H9 (cell line): ENCODE results near the gene WDR64. TPM values are rescaled to one million over a fixed set of nuclear protein-coding genes. Genes with fewer than 3 reads are reported as not detected.
"Not testable (repeated sequence)": the region's sequence is repeated elsewhere in the genome, so short reads cannot be mapped to it uniquely, and the experiment has no call there.

Source experiments
- DNase-seq: peaks from one replicate; pipeline ENCODE4 v3.0.0-alpha.2; 2017
- H2AFZ ChIP-seq: one replicate; pipeline ENCODE4 v1.6.1; 2013; ENCODE audit warnings: mild to moderate bottlenecking, low read length, control low read depth, moderate library complexity
- H2AK5ac ChIP-seq: 2 replicates; pipeline ENCODE4 v1.6.1; 2013; ENCODE audit warnings: low read length, control low read depth, mixed read lengths; ENCODE audit not compliant: insufficient read length
- H2BK120ac ChIP-seq: one replicate; pipeline ENCODE4 v1.6.1; 2013; ENCODE audit warnings: low read depth, mild to moderate bottlenecking, low read length, control low read depth, inconsistent platforms; ENCODE audit not compliant: poor library complexity, severe bottlenecking
- H2BK12ac ChIP-seq: 2 replicates; pipeline ENCODE4 v1.6.1; 2013; ENCODE audit warnings: low read length, control low read depth, mixed read lengths, low read depth; ENCODE audit not compliant: insufficient read length
- H2BK15ac ChIP-seq: 2 replicates; pipeline ENCODE4 v1.6.1; 2013; ENCODE audit warnings: low read depth, low read length, control low read depth
- H2BK20ac ChIP-seq: one replicate; pipeline ENCODE4 v1.6.1; 2013; ENCODE audit warnings: low read depth, mild to moderate bottlenecking, low read length, control low read depth, inconsistent platforms; ENCODE audit not compliant: poor library complexity, severe bottlenecking
- H2BK5ac ChIP-seq: 2 replicates; pipeline ENCODE4 v1.6.1; 2013; ENCODE audit warnings: low read length, control low read depth, mixed read lengths; ENCODE audit not compliant: insufficient read length
- H3K14ac ChIP-seq: 2 replicates; pipeline ENCODE4 v1.6.1; 2013; ENCODE audit warnings: low read length, control low read depth; ENCODE audit not compliant: insufficient read depth
- H3K18ac ChIP-seq: 2 replicates; pipeline ENCODE4 v1.6.1; 2013; ENCODE audit warnings: low read depth, mild to moderate bottlenecking, mixed read lengths, low read length, control low read depth; ENCODE audit not compliant: insufficient read length
- H3K23ac ChIP-seq: 2 replicates; pipeline ENCODE4 v1.6.1; 2013; ENCODE audit warnings: low read length, control low read depth, mixed read lengths, low read depth; ENCODE audit not compliant: insufficient read length
- H3K23me2 ChIP-seq: 2 replicates; pipeline ENCODE4 v1.6.1; 2013; ENCODE audit warnings: low read depth, mild to moderate bottlenecking, mixed read lengths, low read length, control low read depth; ENCODE audit not compliant: insufficient read length, poor library complexity, severe bottlenecking
- H3K27ac ChIP-seq: 2 replicates; pipeline ENCODE4 v1.5.1; 2013; ENCODE audit warnings: low read length, control low read depth, mixed read lengths, low read depth; ENCODE audit not compliant: insufficient read length
- H3K27me3 ChIP-seq: 2 replicates; pipeline ENCODE4 v1.6.1; 2013; ENCODE audit warnings: low read length, control low read depth, inconsistent platforms; ENCODE audit not compliant: insufficient read depth
- H3K4ac ChIP-seq: 2 replicates; pipeline ENCODE4 v1.6.1; 2013; ENCODE audit warnings: low read depth, mild to moderate bottlenecking, control low read depth, inconsistent platforms, low read length, moderate library complexity
- H3K4me1 ChIP-seq: 2 replicates; pipeline ENCODE4 v1.6.1; 2013; ENCODE audit warnings: low read length, control low read depth, inconsistent platforms; ENCODE audit not compliant: insufficient read depth
- H3K4me2 ChIP-seq: 2 replicates; pipeline ENCODE4 v1.6.1; 2013; ENCODE audit warnings: low read length, control low read depth, mixed read lengths; ENCODE audit not compliant: insufficient read length, insufficient read depth
- H3K56ac ChIP-seq: 2 replicates; pipeline ENCODE4 v1.6.1; 2013; ENCODE audit warnings: low read depth, mild to moderate bottlenecking, mixed read lengths, low read length, control low read depth; ENCODE audit not compliant: insufficient read length
- H3K79me1 ChIP-seq: 2 replicates; pipeline ENCODE4 v1.6.1; 2013; ENCODE audit warnings: low read depth, mild to moderate bottlenecking, moderate library complexity, low read length, control low read depth, inconsistent platforms; ENCODE audit not compliant: insufficient read depth, poor library complexity, severe bottlenecking
- H3K79me2 ChIP-seq: 2 replicates; pipeline ENCODE4 v1.6.1; 2013; ENCODE audit warnings: low read length, control low read depth, inconsistent platforms; ENCODE audit not compliant: insufficient read depth
- H3K9ac ChIP-seq: 2 replicates; pipeline ENCODE4 v1.6.1; 2013; ENCODE audit warnings: low read length, control low read depth, mixed read lengths; ENCODE audit not compliant: insufficient read length; ENCODE audit errors: extremely low read depth
- H3K9me3 ChIP-seq: one replicate; pipeline ENCODE4 v1.6.1; 2013; ENCODE audit warnings: low read depth, low read length, inconsistent platforms; ENCODE audit not compliant: control insufficient read depth
- H3T11ph ChIP-seq: one replicate; pipeline ENCODE4 v1.6.1; 2013; ENCODE audit warnings: mild to moderate bottlenecking, low read length, control low read depth, inconsistent platforms
- H4K20me1 ChIP-seq: one replicate; pipeline ENCODE4 v1.6.1; 2013; ENCODE audit not compliant: control insufficient read depth, insufficient read length, insufficient read depth
- H4K5ac ChIP-seq: 2 replicates; pipeline ENCODE4 v1.6.1; 2013; ENCODE audit warnings: low read depth, mild to moderate bottlenecking, mixed read lengths, low read length, control low read depth; ENCODE audit not compliant: insufficient read length
- H4K8ac ChIP-seq: replicated peaks from 2 replicates; pipeline ENCODE4 v1.6.1; 2013; ENCODE audit warnings: low read length, control low read depth, mixed read lengths, low read depth; ENCODE audit not compliant: insufficient read length
- H4K91ac ChIP-seq: 2 replicates; pipeline ENCODE4 v1.6.1; 2013; ENCODE audit warnings: low read depth, mild to moderate bottlenecking, moderate library complexity, mixed read lengths, low read length, control low read depth; ENCODE audit not compliant: insufficient read length
- H3K27ac Mint-ChIP-seq, 3 experiments: 2 replicates in 2 of 3; 3 replicates in 1 of 3; pipeline ENCODE4 v1.8.0; 2020 to 2021; ENCODE audit warnings: mixed read lengths in 3 of 3, mild to moderate bottlenecking in 1 of 3, moderate library complexity in 1 of 3
- H3K27me3 Mint-ChIP-seq: 2 replicates; pipeline ENCODE4 v1.8.0; 2021; ENCODE audit warnings: low read depth, mild to moderate bottlenecking, moderate library complexity, mixed read lengths
- H3K36me3 Mint-ChIP-seq, 3 experiments: 2 replicates in 2 of 3; 3 replicates in 1 of 3; pipeline ENCODE4 v1.8.0; 2020 to 2021; ENCODE audit warnings: low read depth in 3 of 3, mixed read lengths in 3 of 3; ENCODE audit not compliant: insufficient read depth in 1 of 3
- H3K4me1 Mint-ChIP-seq, 2 experiments: 2 replicates each; pipeline ENCODE4 v1.8.0; 2020; ENCODE audit warnings: mixed read lengths in 2 of 2
- H3K4me3 Mint-ChIP-seq, 2 experiments: 2 replicates in 1 of 2; 3 replicates in 1 of 2; pipeline ENCODE4 v1.8.0; 2020 to 2021; ENCODE audit warnings: mild to moderate bottlenecking in 2 of 2, mixed read lengths in 2 of 2, moderate library complexity in 1 of 2
- H3K9me3 Mint-ChIP-seq, 2 experiments: 2 replicates in 1 of 2; 3 replicates in 1 of 2; pipeline ENCODE4 v1.8.0; 2020; ENCODE audit warnings: mild to moderate bottlenecking in 2 of 2, mixed read lengths in 2 of 2, moderate library complexity in 1 of 2
- CTCF ChIP-seq: fragments of 200-600 bp; sonication (generic); conservative IDR thresholded peaks from 3 replicates; pipeline ENCODE4 v1.8.0; 2021; ENCODE audit warnings: antibody characterized with exemption, mild to moderate bottlenecking
- WGBS: extraction: QIAGEN DNeasy Blood & Tissue Kit; methylation state at CpG from one replicate; pipeline ENCODE4 v1.1.7; 2013; ENCODE audit warnings: missing lambda C conversion rate, low lambda C conversion rate, mixed read lengths; ENCODE audit not compliant: insufficient read length; ENCODE audit errors: extremely low coverage; 5-methylcytosine and 5-hydroxymethylcytosine counted together
- total RNA-seq: library from RNA; stranded (reverse); gene quantifications from 2 replicates; pipeline ENCODE4 v1.2.1, GENCODE V29; 2021

Gene WDR64
- total RNA-seq, 1 experiment from 2014 or later: not detected

- DNase-seq: no peak
- Mint-ChIP-seq H3K4me1 (peaks cover 0 to 5% of the 10 kb centered on the region in 2 experiments; a peak in 2 of 4 replicates), H3K27ac (no peak overlapping the region), H3K9me3 (no peaks in the 10 kb centered on the region), H3K27me3 (no peaks in the 10 kb centered on the region; the same call in 1 of the 2 replicates), H3K36me3 (no peaks in the 10 kb centered on the region), H3K4me3 (no peak overlapping the region)
- Histone ChIP-seq H2BK120ac (no peak overlapping the region), H3K9me3 (no peaks in the 10 kb centered on the region), H2AFZ (no peak overlapping the region), H3K4me2 (no peak overlapping the region), H3K23ac (no peak overlapping the region), H3K56ac (no peak overlapping the region), H3K18ac (no peak overlapping the region), H3K14ac (no peak overlapping the region), H3T11ph (no peak overlapping the region), H3K4ac (no peak overlapping the region), H3K23me2 (no peaks in the 10 kb centered on the region), H2AK5ac (no peak overlapping the region), H3K4me1 (no peaks in the 10 kb centered on the region), H4K91ac (no peak overlapping the region), H3K79me2 (no peaks in the 10 kb centered on the region), H4K8ac (no peak overlapping the region), H4K20me1 (no peaks in the 10 kb centered on the region), H3K79me1 (no peaks in the 10 kb centered on the region), H3K9ac (no peak overlapping the region), H4K5ac (no peak overlapping the region), H2BK5ac (no peak overlapping the region), H3K27ac (no peak overlapping the region), H2BK20ac (no peak overlapping the region), H3K27me3 (no peaks in the 10 kb centered on the region), H2BK15ac (no peak overlapping the region), H2BK12ac (no peak overlapping the region)
- WGBS: no CpG with 5 or more reads among the region's 5 CpGs
- no peak for TF ChIP-seq CTCF
Measured at GRCh38 chr1:241734533-241734932, 82.5 kb downstream of the WDR64 start.

GRCh38 chr1:241735493-241735926 is 83.4 kb downstream of the WDR64 start:
- H2BK5ac ChIP-seq, H3K4ac ChIP-seq, H2AFZ ChIP-seq, H4K8ac ChIP-seq, H3K27ac Mint-ChIP-seq, H3K79me2 ChIP-seq, H4K20me1 ChIP-seq, H3K14ac ChIP-seq, H3K9ac ChIP-seq, DNase-seq, H3T11ph ChIP-seq, H3K56ac ChIP-seq, H3K4me1 Mint-ChIP-seq, H3K27ac ChIP-seq, H3K4me3 Mint-ChIP-seq, H3K23ac ChIP-seq, H2BK20ac ChIP-seq, H2BK120ac ChIP-seq, H3K18ac ChIP-seq, H2BK15ac ChIP-seq, H3K36me3 Mint-ChIP-seq, H3K9me3 ChIP-seq, H3K9me3 Mint-ChIP-seq, H3K4me2 ChIP-seq, H3K4me1 ChIP-seq, H4K5ac ChIP-seq, H3K27me3 Mint-ChIP-seq, H4K91ac ChIP-seq, H3K27me3 ChIP-seq, H2AK5ac ChIP-seq, H3K23me2 ChIP-seq, H3K79me1 ChIP-seq, H2BK12ac ChIP-seq: not testable (repeated sequence)
- WGBS: no CpG with 5 or more reads among the region's 8 CpGs
